RWPE2 (cell line): Measurements from ENCODE around the gene KRTAP5-1.
"Not testable (repeated sequence)": the region's sequence is repeated elsewhere in the genome, so short reads cannot be mapped to it uniquely, and the experiment has no call there.

Experiments used
- ATAC-seq: fragments of 200-7000 bp; cut with Tn5 transposase; 3 replicates; pipeline ENCODE4 v1.9.1; 2021; ENCODE audit warnings: low read depth
- DNase-seq: peaks from one replicate; pipeline ENCODE4 v3.0.0-alpha.2; 2020; ENCODE audit warnings: low spot score
- H3K27ac ChIP-seq: fragments of 450-650 bp; 2 replicates; pipeline ENCODE4 v1.5.1; 2017; ENCODE audit warnings: mild to moderate bottlenecking; ENCODE audit not compliant: poor library complexity, severe bottlenecking
- H3K27me3 ChIP-seq: fragments of 250-450 bp; sonication (Bioruptor Pico); 2 replicates; pipeline ENCODE4 v1.5.1; 2021; ENCODE audit warnings: mild to moderate bottlenecking, moderate library complexity; ENCODE audit not compliant: insufficient read depth, poor library complexity, severe bottlenecking
- H3K36me3 ChIP-seq: fragments of 250-450 bp; sonication (Bioruptor Pico); 2 replicates; pipeline ENCODE4 v1.5.1; 2020; ENCODE audit warnings: low read depth, mild to moderate bottlenecking, moderate library complexity
- H3K4me1 ChIP-seq: fragments of 250-450 bp; sonication (Bioruptor Pico); 2 replicates; pipeline ENCODE4 v1.5.1; 2021; ENCODE audit warnings: mild to moderate bottlenecking, moderate library complexity; ENCODE audit not compliant: insufficient read depth, poor library complexity, severe bottlenecking
- H3K4me3 ChIP-seq: fragments of 250-450 bp; sonication (Bioruptor Pico); 2 replicates; pipeline ENCODE4 v1.5.1; 2021; ENCODE audit warnings: mild to moderate bottlenecking, moderate library complexity; ENCODE audit not compliant: severe bottlenecking
- H3K9me3 ChIP-seq: fragments of 250-450 bp; sonication (Bioruptor Pico); 2 replicates; pipeline ENCODE4 v1.5.1; 2021; ENCODE audit warnings: mild to moderate bottlenecking, moderate library complexity; ENCODE audit not compliant: severe bottlenecking
- CTCF ChIP-seq: fragments of 450-650 bp; IDR thresholded peaks from one replicate; pipeline ENCODE4 v1.5.1; 2017; ENCODE audit warnings: mild to moderate bottlenecking, moderate library complexity; ENCODE audit not compliant: poor library complexity, severe bottlenecking

The KRTAP5-1 gene

GRCh38 chr11:1592628-1593027 lies 7.5 kb upstream of the KRTAP5-1 start:
- DNase-seq (no peak), ATAC-seq (no peak)
- H3K27me3 ChIP-seq: no peaks in the 10 kb centered on the region
- H3K36me3 ChIP-seq: no peaks in the 10 kb centered on the region
- H3K27ac ChIP-seq: no peak overlapping the region
- H3K9me3 ChIP-seq: no peaks in the 10 kb centered on the region
- no peak overlapping the region for H3K4me3 ChIP-seq
- H3K4me1 ChIP-seq: no peaks in the 10 kb centered on the region
- TF ChIP-seq CTCF: no peak

GRCh38 chr11:1589996-1590395 lies 4.9 kb upstream of the KRTAP5-1 start:
- Histone ChIP-seq H3K36me3 (no peaks in the 10 kb centered on the region), H3K4me1 (no peaks in the 10 kb centered on the region), H3K4me3 (no peak overlapping the region), H3K27me3 (no peaks in the 10 kb centered on the region), H3K27ac (no peak overlapping the region), H3K9me3 (no peaks in the 10 kb centered on the region)
- DNase-seq: no peak
- no peak for ATAC-seq
- TF ChIP-seq CTCF: no peak

- not testable (repeated sequence) for H3K4me1 ChIP-seq, H3K4me3 ChIP-seq, H3K27ac ChIP-seq, H3K27me3 ChIP-seq, DNase-seq, H3K9me3 ChIP-seq, H3K36me3 ChIP-seq
- ATAC-seq: peak; percentile 68
These were observed 4.3 kb upstream of the KRTAP5-1 start for GRCh38 chr11:1589191-1589963.

GRCh38 chr11:1586699-1587098 lies 1.6 kb upstream of the KRTAP5-1 start:
- H3K36me3 ChIP-seq: no peaks in the 10 kb centered on the region
- H3K9me3 ChIP-seq: no peaks in the 10 kb centered on the region
- no peak for TF ChIP-seq CTCF
- no peak overlapping the region for H3K4me3 ChIP-seq
- DNase-seq (no peak), ATAC-seq (no peak)
- no peaks in the 10 kb centered on the region for H3K4me1 ChIP-seq
- no peak overlapping the region for H3K27ac ChIP-seq
- H3K27me3 ChIP-seq: no peaks in the 10 kb centered on the region

- H3K27ac ChIP-seq, H3K9me3 ChIP-seq, ATAC-seq, H3K4me3 ChIP-seq, H3K36me3 ChIP-seq, H3K4me1 ChIP-seq, H3K27me3 ChIP-seq, DNase-seq: not testable (repeated sequence)
These were observed 2.2 kb downstream of the KRTAP5-1 start for GRCh38 chr11:1582909-1583308.

- Histone ChIP-seq H3K4me3 (no peak overlapping the region), H3K36me3 (no peaks in the 10 kb centered on the region), H3K4me1 (no peaks in the 10 kb centered on the region), H3K27me3 (no peaks in the 10 kb centered on the region), H3K9me3 (peaks cover 2% of the 10 kb centered on the region), H3K27ac (no peak overlapping the region)
- DNase-seq (no peak), ATAC-seq (no peak)
- no peak for TF ChIP-seq CTCF
These were observed 3.1 kb downstream of the KRTAP5-1 start for GRCh38 chr11:1581976-1582375.
